Right lung (tissue), 5 donors: ENCODE data around the gene TOX3. TPM values are rescaled to one million over a fixed set of nuclear protein-coding genes. Genes with fewer than 3 reads are reported as not detected.

Experiments
- DNase-seq, 2 donors: peaks; one replicate each; pipeline ENCODE4 v3.0.0-alpha.2; 2013
- polyA plus RNA-seq, 5 donors: library from polyadenylated mRNA; unstranded; fragments of 120-200 nt; gene quantifications; one replicate each; pipeline versions ENCODE4 v1.2.1 to v1.2.3, GENCODE V29; 2013; ENCODE audit warnings: inconsistent platforms in 1 of 5, low replicate concordance in 1 of 5; ENCODE audit not compliant: insufficient read length in 5 of 5, insufficient read depth in 1 of 5

The TOX3 gene
- polyA plus RNA-seq, 5 donors, result 4.3 to 6.0 (median 5.1) TPM

DNA sequence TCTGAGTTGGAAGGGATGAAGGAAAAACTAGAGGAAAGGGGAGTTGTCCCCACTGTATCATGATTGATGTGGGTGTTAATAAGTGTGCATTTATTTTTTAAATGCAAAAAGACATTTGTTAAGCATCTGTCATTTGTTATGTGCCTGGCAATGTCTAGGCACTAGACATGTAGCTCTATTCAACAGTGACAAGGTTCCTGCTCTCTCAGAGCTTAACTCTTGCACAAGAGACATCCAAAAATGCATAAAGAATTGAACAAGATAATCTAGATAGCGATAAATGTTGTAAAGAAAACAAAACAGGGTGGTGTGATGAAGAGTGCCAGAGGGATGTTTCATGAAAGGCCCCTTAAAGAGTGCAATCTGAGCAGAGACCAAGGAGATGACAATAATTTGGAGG lies 148.9 kb downstream of the TOX3 start:
- no peak for DNase-seq

DNA sequence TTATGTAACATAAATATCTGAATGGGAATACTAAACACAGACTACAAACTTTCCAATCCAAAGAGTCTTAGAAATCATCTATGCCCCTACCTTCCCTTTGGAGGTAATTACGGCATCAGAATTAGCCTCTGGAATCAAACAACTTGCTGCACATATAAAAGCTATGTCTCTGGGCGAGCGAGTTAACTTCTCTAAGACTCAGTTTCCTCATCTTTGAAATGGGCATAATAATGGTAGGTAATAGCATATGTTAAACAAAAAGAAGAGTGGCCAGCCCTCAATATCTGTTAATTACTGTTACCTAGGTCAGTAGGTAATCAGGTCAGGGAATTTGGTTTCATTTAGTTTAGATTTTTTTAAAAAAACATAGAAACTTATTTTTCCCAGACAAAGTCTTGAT lies 153.5 kb downstream of the TOX3 start:
- no peak for DNase-seq

DNA sequence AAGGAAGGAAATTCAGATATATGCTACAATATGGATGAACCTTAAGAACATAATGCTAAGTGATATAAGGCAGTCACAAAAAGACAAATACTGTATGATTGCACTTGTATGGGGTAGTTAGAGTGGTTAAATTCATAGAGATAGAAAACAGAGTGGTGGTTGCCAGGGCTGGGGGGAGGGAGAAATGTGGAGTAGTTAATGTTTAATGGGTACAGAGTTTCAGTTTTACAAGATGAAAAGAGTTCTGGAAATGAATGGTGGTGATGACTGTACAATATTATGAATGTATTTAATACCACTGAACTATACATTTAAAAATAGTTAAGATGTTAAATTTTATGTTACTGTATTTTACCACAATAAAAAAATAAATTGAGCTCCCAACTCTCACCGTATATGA lies 157.9 kb downstream of the TOX3 start:
- no peak for DNase-seq
